ENCODE results near the gene PGPEP1. TPM values are rescaled to one million over a fixed set of nuclear protein-coding genes. Genes with fewer than 3 reads are reported as not detected.
"Not testable (repeated sequence)": the region's sequence is repeated elsewhere in the genome, so short reads cannot be mapped to it uniquely, and the experiment has no call there.

The PGPEP1 gene
- polyA plus RNA-seq, 1 donor from 2014 or later: 5.9 TPM

GRCh38 chr19:18346091-18346490, 5.7 kb downstream of the PGPEP1 start:
- Histone ChIP-seq H2AFZ (ENCODE audit: low read depth, low read length) (no peak overlapping the region), H3K27ac (ENCODE audit: low read length) (no peak overlapping the region), H3K9ac (ENCODE audit: low read length) (no peak overlapping the region), H3K9me3 (ENCODE audit: low read length) (no peaks in the 10 kb centered on the region), H3K4me2 (ENCODE audit: low read length) (no peak overlapping the region), H3K79me2 (replicated peaks; ENCODE audit: insufficient read depth, low read length) (no peaks in the 10 kb centered on the region), H3F3A (ENCODE audit: insufficient read depth, low read length, poor library complexity, severe bottlenecking) (no peaks in the 10 kb centered on the region), H3K4me3 (ENCODE audit: low read length) (no peak overlapping the region), H3K36me3 (ENCODE audit: insufficient read depth, low read length) (no peaks in the 10 kb centered on the region), H3K9me2 (ENCODE audit: insufficient read depth, low read length) (no peaks in the 10 kb centered on the region), H4K20me1 (ENCODE audit: insufficient read depth) (no peaks in the 10 kb centered on the region), H3K27me3 (ENCODE audit: insufficient read depth, low read depth, low read length) (no peaks in the 10 kb centered on the region)
- TF ChIP-seq RAD21 (conservative IDR thresholded peaks at IDR 0.05): no peak
- TF ChIP-seq EP300 (conservative IDR thresholded peaks at IDR 0.05; ENCODE audit: poor library complexity, severe bottlenecking): no peak
- TF ChIP-seq, protein P1, sequence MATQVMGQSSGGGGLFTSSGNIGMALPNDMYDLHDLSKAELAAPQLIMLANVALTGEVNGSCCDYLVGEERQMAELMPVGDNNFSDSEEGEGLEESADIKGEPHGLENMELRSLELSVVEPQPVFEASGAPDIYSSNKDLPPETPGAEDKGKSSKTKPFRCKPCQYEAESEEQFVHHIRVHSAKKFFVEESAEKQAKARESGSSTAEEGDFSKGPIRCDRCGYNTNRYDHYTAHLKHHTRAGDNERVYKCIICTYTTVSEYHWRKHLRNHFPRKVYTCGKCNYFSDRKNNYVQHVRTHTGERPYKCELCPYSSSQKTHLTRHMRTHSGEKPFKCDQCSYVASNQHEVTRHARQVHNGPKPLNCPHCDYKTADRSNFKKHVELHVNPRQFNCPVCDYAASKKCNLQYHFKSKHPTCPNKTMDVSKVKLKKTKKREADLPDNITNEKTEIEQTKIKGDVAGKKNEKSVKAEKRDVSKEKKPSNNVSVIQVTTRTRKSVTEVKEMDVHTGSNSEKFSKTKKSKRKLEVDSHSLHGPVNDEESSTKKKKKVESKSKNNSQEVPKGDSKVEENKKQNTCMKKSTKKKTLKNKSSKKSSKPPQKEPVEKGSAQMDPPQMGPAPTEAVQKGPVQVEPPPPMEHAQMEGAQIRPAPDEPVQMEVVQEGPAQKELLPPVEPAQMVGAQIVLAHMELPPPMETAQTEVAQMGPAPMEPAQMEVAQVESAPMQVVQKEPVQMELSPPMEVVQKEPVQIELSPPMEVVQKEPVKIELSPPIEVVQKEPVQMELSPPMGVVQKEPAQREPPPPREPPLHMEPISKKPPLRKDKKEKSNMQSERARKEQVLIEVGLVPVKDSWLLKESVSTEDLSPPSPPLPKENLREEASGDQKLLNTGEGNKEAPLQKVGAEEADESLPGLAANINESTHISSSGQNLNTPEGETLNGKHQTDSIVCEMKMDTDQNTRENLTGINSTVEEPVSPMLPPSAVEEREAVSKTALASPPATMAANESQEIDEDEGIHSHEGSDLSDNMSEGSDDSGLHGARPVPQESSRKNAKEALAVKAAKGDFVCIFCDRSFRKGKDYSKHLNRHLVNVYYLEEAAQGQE (IDR thresholded peaks at IDR 0.05; ENCODE audit: borderline replicate concordance): no peak

- TF ChIP-seq POLR2AphosphoS5 (IDR thresholded peaks at IDR 0.05) (no peak), EP300 (conservative IDR thresholded peaks at IDR 0.05; ENCODE audit: poor library complexity, severe bottlenecking) (no peak), RAD21 (conservative IDR thresholded peaks at IDR 0.05) (no peak), TAF1 (IDR thresholded peaks at IDR 0.05; ENCODE audit: low read depth) (no peak), EZH2 (IDR thresholded peaks at IDR 0.05; ENCODE audit: borderline replicate concordance, insufficient read depth, low read length, poor library complexity, severe bottlenecking) (no peak), MXI1 (conservative IDR thresholded peaks at IDR 0.05; ENCODE audit: poor library complexity, severe bottlenecking) (no peak), SMC3 (conservative IDR thresholded peaks at IDR 0.05; ENCODE audit: poor library complexity) (no peak)
- TF ChIP-seq, protein P2, sequence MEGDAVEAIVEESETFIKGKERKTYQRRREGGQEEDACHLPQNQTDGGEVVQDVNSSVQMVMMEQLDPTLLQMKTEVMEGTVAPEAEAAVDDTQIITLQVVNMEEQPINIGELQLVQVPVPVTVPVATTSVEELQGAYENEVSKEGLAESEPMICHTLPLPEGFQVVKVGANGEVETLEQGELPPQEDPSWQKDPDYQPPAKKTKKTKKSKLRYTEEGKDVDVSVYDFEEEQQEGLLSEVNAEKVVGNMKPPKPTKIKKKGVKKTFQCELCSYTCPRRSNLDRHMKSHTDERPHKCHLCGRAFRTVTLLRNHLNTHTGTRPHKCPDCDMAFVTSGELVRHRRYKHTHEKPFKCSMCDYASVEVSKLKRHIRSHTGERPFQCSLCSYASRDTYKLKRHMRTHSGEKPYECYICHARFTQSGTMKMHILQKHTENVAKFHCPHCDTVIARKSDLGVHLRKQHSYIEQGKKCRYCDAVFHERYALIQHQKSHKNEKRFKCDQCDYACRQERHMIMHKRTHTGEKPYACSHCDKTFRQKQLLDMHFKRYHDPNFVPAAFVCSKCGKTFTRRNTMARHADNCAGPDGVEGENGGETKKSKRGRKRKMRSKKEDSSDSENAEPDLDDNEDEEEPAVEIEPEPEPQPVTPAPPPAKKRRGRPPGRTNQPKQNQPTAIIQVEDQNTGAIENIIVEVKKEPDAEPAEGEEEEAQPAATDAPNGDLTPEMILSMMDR (IDR thresholded peaks at IDR 0.05; ENCODE audit: poor library complexity, severe bottlenecking): no peak
- TF ChIP-seq, protein P1 (IDR thresholded peaks at IDR 0.05; ENCODE audit: borderline replicate concordance): no peak
- no peak overlapping the region for H3K4me2 ChIP-seq (ENCODE audit: low read length)
- H3K27me3 ChIP-seq (ENCODE audit: insufficient read depth, low read depth, low read length): no peaks in the 10 kb centered on the region
- no peak overlapping the region for H3K4me3 ChIP-seq (ENCODE audit: low read length)
- no peak overlapping the region for H3K9ac ChIP-seq (ENCODE audit: low read length)
- no peaks in the 10 kb centered on the region for H3K9me3 ChIP-seq (ENCODE audit: low read length)
- H3K27ac ChIP-seq (ENCODE audit: low read length): no peak overlapping the region
- no peak overlapping the region for H2AFZ ChIP-seq (ENCODE audit: low read depth, low read length)
- no peaks in the 10 kb centered on the region for H4K20me1 ChIP-seq (ENCODE audit: insufficient read depth)
- no peaks in the 10 kb centered on the region for H3F3A ChIP-seq (ENCODE audit: insufficient read depth, low read length, poor library complexity, severe bottlenecking)
- no peaks in the 10 kb centered on the region for H3K79me2 ChIP-seq (replicated peaks; ENCODE audit: insufficient read depth, low read length)
- H3K36me3 ChIP-seq (ENCODE audit: insufficient read depth, low read length): no peaks in the 10 kb centered on the region
- H3K9me2 ChIP-seq (ENCODE audit: insufficient read depth, low read length): no peaks in the 10 kb centered on the region
These were observed 7.8 kb downstream of the PGPEP1 start for GRCh38 chr19:18348171-18348570.

GRCh38 chr19:18348818-18349339, 8.5 kb downstream of the PGPEP1 start:
- H3K9me2 ChIP-seq (ENCODE audit: insufficient read depth, low read length); H2AFZ ChIP-seq (ENCODE audit: low read depth, low read length); H3K27ac ChIP-seq (ENCODE audit: low read length): not testable (repeated sequence)

More at GRCh38 chr19:18348818-18349339, 8.5 kb downstream of the PGPEP1 start:
- not testable (repeated sequence) for H3K79me2 ChIP-seq (replicated peaks; ENCODE audit: insufficient read depth, low read length); H3K9ac ChIP-seq (ENCODE audit: low read length); H3K4me2 ChIP-seq (ENCODE audit: low read length); H3K36me3 ChIP-seq (ENCODE audit: insufficient read depth, low read length); H3K4me3 ChIP-seq (ENCODE audit: low read length); H3K27me3 ChIP-seq (ENCODE audit: insufficient read depth, low read depth, low read length); H4K20me1 ChIP-seq (ENCODE audit: insufficient read depth); H3K9me3 ChIP-seq (ENCODE audit: low read length); H3F3A ChIP-seq (ENCODE audit: insufficient read depth, low read length, poor library complexity, severe bottlenecking)

Measured in neural cell (in vitro differentiated cells).